NCI-H187 (cell line): ENCODE results near the gene ZNF419.
A peak's percentile ranks its signal among the peaks of the same experiment; 100 is the strongest.
"Not testable (repeated sequence)": the region's sequence is repeated elsewhere in the genome, so short reads cannot be mapped to it uniquely, and the experiment has no call there.

Experiments
- DNase-seq, 2 experiments: peaks; one replicate each; lab custom pipeline; 2025; lab: John Stamatoyannopoulos, UW

Gene ZNF419

GRCh38 chr19:57487477-57488298 is at the start of gene ZNF419:
ZNF419 (plus strand) TSS chr19:57487750; CDS start chr19:57487951, 201 bp downstream.
- peak; percentile 81 to 85 for DNase-seq

GRCh38 chr19:57437931-57438330 is 49.6 kb upstream of the ZNF419 start:
- DNase-seq: no peak

- no peak for DNase-seq
Measured at GRCh38 chr19:57438925-57439324, 48.6 kb upstream of the ZNF419 start.

GRCh38 chr19:57441979-57442752 is 45.4 kb upstream of the ZNF419 start:
- no peak for DNase-seq

GRCh38 chr19:57443121-57443696 is 44.3 kb upstream of the ZNF419 start:
- DNase-seq: peak in 1 of 2 experiments; percentile 25

GRCh38 chr19:57452307-57452706 is 35.2 kb upstream of the ZNF419 start:
- DNase-seq: no peak

- no peak for DNase-seq
Measured at GRCh38 chr19:57465680-57466381, 21.7 kb upstream of the ZNF419 start.

GRCh38 chr19:57466489-57466888 is 21.1 kb upstream of the ZNF419 start:
- no peak for DNase-seq

- no peak for DNase-seq
Measured at GRCh38 chr19:57473646-57474045, 13.9 kb upstream of the ZNF419 start.

GRCh38 chr19:57477191-57478008 is 10.2 kb upstream of the ZNF419 start, which contains the start of gene ZNF772:
ZNF772 (minus strand) TSS chr19:57477566; CDS start chr19:57477309, 257 bp downstream.
- peak; percentile 74 to 86 for DNase-seq

- DNase-seq: not testable (repeated sequence)
Measured at GRCh38 chr19:57488299-57488644, 722 bp downstream of the ZNF419 start.

- not testable (repeated sequence) for DNase-seq
Measured at GRCh38 chr19:57499332-57499679, 11.8 kb downstream of the ZNF419 start.

- DNase-seq: peak; percentile 79 to 90
Measured at GRCh38 chr19:57499680-57500395, 12.3 kb downstream of the ZNF419 start, which contains the start of gene ZNF773. ZNF773 (plus strand) TSS chr19:57499938; CDS start chr19:57500081, 143 bp downstream.

GRCh38 chr19:57500400-57500799 is 12.8 kb downstream of the ZNF419 start:
- DNase-seq: not testable (repeated sequence)

- DNase-seq: no peak
Measured at GRCh38 chr19:57506163-57506562, 18.6 kb downstream of the ZNF419 start.

GRCh38 chr19:57511484-57511883 is 23.9 kb downstream of the ZNF419 start:
- no peak for DNase-seq

GRCh38 chr19:57512845-57513244 is 25.3 kb downstream of the ZNF419 start:
- DNase-seq: no peak

GRCh38 chr19:57515255-57515654 is 27.7 kb downstream of the ZNF419 start:
- no peak for DNase-seq

- not testable (repeated sequence) for DNase-seq
Measured at GRCh38 chr19:57518021-57518420, 30.5 kb downstream of the ZNF419 start.

- peak; percentile 41 to 90 for DNase-seq
Measured at GRCh38 chr19:57527136-57527881, 39.8 kb downstream of the ZNF419 start, which contains the start of gene ZNF549. ZNF549 (plus strand) TSS chr19:57527356; CDS start chr19:57527574, 218 bp downstream.
